WTC11 (cell line): Measurements from ENCODE around the gene SCEL. TPM values are rescaled to one million over a fixed set of nuclear protein-coding genes. Genes with fewer than 3 reads are reported as not detected.

Experiments
- ATAC-seq: fragments of 200-7000 bp; cut with Tn5 transposase; 2 replicates; pipeline ENCODE4 v1.10.0; 2021; ENCODE audit warnings: mild to moderate bottlenecking, moderate library complexity
- CTCF ChIA-PET: fragments of 300-600 bp; sonication (Branson Sonifier 250); formaldehyde crosslinking; loops from one replicate; lab custom pipeline; 2021; ENCODE audit warnings: antibody characterized with exemption; lab: Charles Lee
- POLR2A ChIA-PET: fragments of 350-600 bp; sonication (Branson Sonifier 250); formaldehyde crosslinking; loops from one replicate; lab custom pipeline; 2021; ENCODE audit warnings: antibody characterized with exemption; lab: Charles Lee
- DNase-seq: peaks from one replicate; pipeline ENCODE4 v3.0.0; 2021; ENCODE audit warnings: low spot score
- H3K27ac Mint-ChIP-seq: 2 replicates; pipeline ENCODE4 v1.8.0; 2021; ENCODE audit warnings: mixed read lengths
- H3K27me3 Mint-ChIP-seq: 2 replicates; pipeline ENCODE4 v1.8.0; 2021; ENCODE audit warnings: low read depth, mild to moderate bottlenecking, moderate library complexity, mixed read lengths
- H3K36me3 Mint-ChIP-seq: 2 replicates; pipeline ENCODE4 v1.8.0; 2021; ENCODE audit warnings: mixed read lengths
- H3K4me1 Mint-ChIP-seq: 2 replicates; pipeline ENCODE4 v1.8.0; 2022; ENCODE audit warnings: mixed read lengths
- H3K4me3 Mint-ChIP-seq: 2 replicates; pipeline ENCODE4 v1.8.0; 2021; ENCODE audit warnings: mild to moderate bottlenecking, moderate library complexity, mixed read lengths
- H3K9me3 Mint-ChIP-seq: 2 replicates; pipeline ENCODE4 v1.8.0; 2021; ENCODE audit warnings: mixed read lengths
- CREB1 ChIP-seq: sonication (generic); formaldehyde crosslinking; IDR thresholded peaks from 2 replicates; pipeline ENCODE4 v1.8.0; 2023; ENCODE audit warnings: mild to moderate bottlenecking, missing genetic modification reagents
- FOXJ3 ChIP-seq: sonication (generic); formaldehyde crosslinking; IDR thresholded peaks from 2 replicates; pipeline ENCODE4 v1.9.0; 2021; ENCODE audit warnings: missing genetic modification reagents, mild to moderate bottlenecking, borderline replicate concordance
- GABPB1 ChIP-seq: sonication (generic); formaldehyde crosslinking; IDR thresholded peaks from 2 replicates; pipeline ENCODE4 v1.8.1; 2023; ENCODE audit warnings: mild to moderate bottlenecking, missing genetic modification reagents
- GTF2I ChIP-seq: fragments of 250-450 bp; sonication (Bioruptor Pico); conservative IDR thresholded peaks from 2 replicates; pipeline ENCODE4 v1.4.0; 2021; ENCODE audit warnings: mild to moderate bottlenecking
- JAZF1 ChIP-seq: fragments of 250-450 bp; sonication (Bioruptor Pico); IDR thresholded peaks from 2 replicates; pipeline ENCODE4 v1.9.0; 2021; ENCODE audit warnings: moderate library complexity, mild to moderate bottlenecking, inconsistent platforms
- MYBL2 ChIP-seq: sonication (generic); formaldehyde crosslinking; IDR thresholded peaks from 2 replicates; pipeline ENCODE4 v1.8.1; 2023; ENCODE audit warnings: mild to moderate bottlenecking, moderate library complexity, missing genetic modification reagents
- NFE2L1 ChIP-seq: sonication (generic); formaldehyde crosslinking; IDR thresholded peaks from 2 replicates; pipeline ENCODE4 v1.8.1; 2023; ENCODE audit warnings: missing genetic modification reagents
- SMAD3 ChIP-seq: sonication (generic); formaldehyde crosslinking; IDR thresholded peaks from 2 replicates; pipeline ENCODE4 v1.8.0; 2022; ENCODE audit warnings: missing genetic modification reagents, mild to moderate bottlenecking, borderline replicate concordance
- SMAD4 ChIP-seq: sonication (generic); formaldehyde crosslinking; IDR thresholded peaks from 2 replicates; pipeline ENCODE4 v1.8.0; 2022; ENCODE audit warnings: mild to moderate bottlenecking, missing genetic modification reagents
- TEAD1 ChIP-seq: sonication (generic); formaldehyde crosslinking; IDR thresholded peaks from 2 replicates; pipeline ENCODE4 v1.8.0; 2022; ENCODE audit warnings: mild to moderate bottlenecking, missing genetic modification reagents
- total RNA-seq: library from RNA; stranded (reverse); gene quantifications from 3 replicates; pipeline ENCODE4 v1.2.3, GENCODE V29; 2021
- TF ChIP-seq, protein P1 (sequence below): sonication (generic); formaldehyde crosslinking; IDR thresholded peaks from 2 replicates; pipeline ENCODE4 v1.8.1; 2022; ENCODE audit warnings: low read depth, mild to moderate bottlenecking, moderate library complexity, missing genetic modification reagents, borderline replicate concordance
- TF ChIP-seq, protein P2 (sequence below): fragments of 250-450 bp; sonication (Bioruptor Pico); IDR thresholded peaks from 2 replicates; pipeline ENCODE4 v1.9.0; 2021; ENCODE audit warnings: moderate library complexity, mild to moderate bottlenecking, inconsistent platforms, borderline replicate concordance
- TF ChIP-seq, protein P3 (sequence below): fragments of 200-600 bp; IDR thresholded peaks from 2 replicates; pipeline ENCODE4 v1.8.0; 2022; ENCODE audit warnings: antibody characterized with exemption
- TF ChIP-seq, protein P4 (sequence below): sonication (generic); formaldehyde crosslinking; IDR thresholded peaks from 2 replicates; pipeline ENCODE4 v1.8.0; 2022; ENCODE audit warnings: mild to moderate bottlenecking, missing genetic modification reagents
- TF ChIP-seq, protein P5 (sequence below): sonication (generic); formaldehyde crosslinking; conservative IDR thresholded peaks from 2 replicates; pipeline ENCODE4 v1.8.1; 2022; ENCODE audit warnings: mild to moderate bottlenecking, missing genetic modification reagents
- TF ChIP-seq, protein P6 (sequence below): sonication (generic); formaldehyde crosslinking; IDR thresholded peaks from 2 replicates; pipeline ENCODE4 v1.8.1; 2022; ENCODE audit warnings: mild to moderate bottlenecking, moderate library complexity, missing genetic modification reagents
- TF ChIP-seq, protein P7 (sequence below): sonication (generic); formaldehyde crosslinking; IDR thresholded peaks from 2 replicates; pipeline ENCODE4 v1.8.1; 2023; ENCODE audit warnings: mild to moderate bottlenecking, missing genetic modification reagents
- TF ChIP-seq, protein P8 (sequence below): sonication (generic); formaldehyde crosslinking; IDR thresholded peaks from 2 replicates; pipeline ENCODE4 v1.8.0; 2023; ENCODE audit warnings: mild to moderate bottlenecking, missing genetic modification reagents

SCEL gene
- total RNA-seq, 1 experiment from 2014 or later: not detected

DNA sequence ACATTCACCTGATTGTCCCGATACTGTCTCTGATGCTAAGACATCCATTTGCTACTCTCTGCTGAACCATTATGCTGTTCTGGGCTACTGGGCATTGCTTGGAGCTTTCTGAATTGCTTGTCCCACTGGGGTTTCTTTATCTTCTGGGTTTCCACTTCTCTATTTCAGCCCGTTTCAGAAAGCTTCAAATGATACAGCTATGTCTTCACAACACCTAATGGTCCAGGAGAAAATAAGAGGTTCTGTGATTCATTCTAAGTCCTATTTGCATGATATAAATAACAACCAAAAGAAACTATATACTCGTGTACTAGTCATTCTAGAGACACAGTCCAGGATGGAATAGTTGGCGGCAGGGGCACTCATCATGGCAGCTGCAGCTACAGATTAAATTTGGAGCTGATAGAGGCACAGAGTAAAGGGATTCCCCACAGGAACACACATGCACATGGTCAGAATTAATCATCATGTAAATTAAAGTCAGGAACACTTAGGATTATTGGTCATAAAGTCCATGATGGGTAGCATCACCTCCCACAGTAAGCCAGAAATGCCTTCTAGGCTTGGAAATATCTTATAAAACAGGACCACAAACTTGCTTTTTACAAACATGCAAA, 33.3 kb upstream of the SCEL start (continued):
- TF ChIP-seq, protein P1, sequence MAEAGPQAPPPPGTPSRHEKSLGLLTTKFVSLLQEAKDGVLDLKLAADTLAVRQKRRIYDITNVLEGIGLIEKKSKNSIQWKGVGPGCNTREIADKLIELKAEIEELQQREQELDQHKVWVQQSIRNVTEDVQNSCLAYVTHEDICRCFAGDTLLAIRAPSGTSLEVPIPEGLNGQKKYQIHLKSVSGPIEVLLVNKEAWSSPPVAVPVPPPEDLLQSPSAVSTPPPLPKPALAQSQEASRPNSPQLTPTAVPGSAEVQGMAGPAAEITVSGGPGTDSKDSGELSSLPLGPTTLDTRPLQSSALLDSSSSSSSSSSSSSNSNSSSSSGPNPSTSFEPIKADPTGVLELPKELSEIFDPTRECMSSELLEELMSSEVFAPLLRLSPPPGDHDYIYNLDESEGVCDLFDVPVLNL (CRISPR knock-in tag): no peak
- TF ChIP-seq, protein P2, sequence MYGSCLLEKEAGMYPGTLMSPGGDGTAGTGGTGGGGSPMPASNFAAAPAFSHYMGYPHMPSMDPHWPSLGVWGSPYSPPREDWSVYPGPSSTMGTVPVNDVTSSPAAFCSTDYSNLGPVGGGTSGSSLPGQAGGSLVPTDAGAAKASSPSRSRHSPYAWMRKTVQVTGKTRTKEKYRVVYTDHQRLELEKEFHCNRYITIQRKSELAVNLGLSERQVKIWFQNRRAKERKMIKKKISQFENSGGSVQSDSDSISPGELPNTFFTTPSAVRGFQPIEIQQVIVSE (CRISPR knock-in tag): no peak
- no peak for TF ChIP-seq FOXJ3 (CRISPR knock-in tag)
- TF ChIP-seq, protein P3, sequence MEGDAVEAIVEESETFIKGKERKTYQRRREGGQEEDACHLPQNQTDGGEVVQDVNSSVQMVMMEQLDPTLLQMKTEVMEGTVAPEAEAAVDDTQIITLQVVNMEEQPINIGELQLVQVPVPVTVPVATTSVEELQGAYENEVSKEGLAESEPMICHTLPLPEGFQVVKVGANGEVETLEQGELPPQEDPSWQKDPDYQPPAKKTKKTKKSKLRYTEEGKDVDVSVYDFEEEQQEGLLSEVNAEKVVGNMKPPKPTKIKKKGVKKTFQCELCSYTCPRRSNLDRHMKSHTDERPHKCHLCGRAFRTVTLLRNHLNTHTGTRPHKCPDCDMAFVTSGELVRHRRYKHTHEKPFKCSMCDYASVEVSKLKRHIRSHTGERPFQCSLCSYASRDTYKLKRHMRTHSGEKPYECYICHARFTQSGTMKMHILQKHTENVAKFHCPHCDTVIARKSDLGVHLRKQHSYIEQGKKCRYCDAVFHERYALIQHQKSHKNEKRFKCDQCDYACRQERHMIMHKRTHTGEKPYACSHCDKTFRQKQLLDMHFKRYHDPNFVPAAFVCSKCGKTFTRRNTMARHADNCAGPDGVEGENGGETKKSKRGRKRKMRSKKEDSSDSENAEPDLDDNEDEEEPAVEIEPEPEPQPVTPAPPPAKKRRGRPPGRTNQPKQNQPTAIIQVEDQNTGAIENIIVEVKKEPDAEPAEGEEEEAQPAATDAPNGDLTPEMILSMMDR: no peak
- TF ChIP-seq GTF2I (CRISPR knock-in tag): no peak
- TF ChIP-seq, protein P4, sequence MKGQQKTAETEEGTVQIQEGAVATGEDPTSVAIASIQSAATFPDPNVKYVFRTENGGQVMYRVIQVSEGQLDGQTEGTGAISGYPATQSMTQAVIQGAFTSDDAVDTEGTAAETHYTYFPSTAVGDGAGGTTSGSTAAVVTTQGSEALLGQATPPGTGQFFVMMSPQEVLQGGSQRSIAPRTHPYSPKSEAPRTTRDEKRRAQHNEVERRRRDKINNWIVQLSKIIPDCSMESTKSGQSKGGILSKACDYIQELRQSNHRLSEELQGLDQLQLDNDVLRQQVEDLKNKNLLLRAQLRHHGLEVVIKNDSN (CRISPR knock-in tag): no peak
- TF ChIP-seq MYBL2 (CRISPR knock-in tag): no peak

DNA sequence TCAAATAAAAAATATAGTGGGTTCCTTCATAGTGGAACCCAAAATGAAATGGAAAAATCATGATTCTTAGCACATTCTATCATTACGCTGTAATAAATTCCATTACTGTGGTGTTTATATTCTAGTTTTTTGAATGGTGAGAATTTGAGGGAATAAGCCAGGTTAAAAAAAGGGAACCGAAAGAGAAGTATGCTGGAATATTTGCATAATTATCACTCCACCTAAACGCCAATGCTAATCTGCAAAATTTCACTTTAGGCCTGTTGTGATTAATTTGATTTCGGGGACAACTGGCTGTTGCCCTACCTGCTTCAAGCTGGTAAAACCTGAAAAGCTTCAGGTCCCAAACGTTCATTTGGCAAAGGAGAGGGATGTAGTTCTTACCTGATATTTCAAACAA, 32.1 kb upstream of the SCEL start:
- no peak overlapping the region for H3K27ac Mint-ChIP-seq
- no peaks in the 10 kb centered on the region for H3K4me1 Mint-ChIP-seq
- POLR2A ChIA-PET: no interaction called here
- no peaks in the 10 kb centered on the region; the same call in 1 of the 2 replicates for H3K27me3 Mint-ChIP-seq
- H3K9me3 Mint-ChIP-seq: no peaks in the 10 kb centered on the region
- TF ChIP-seq JAZF1 (CRISPR knock-in tag) (no peak), SMAD4 (CRISPR knock-in tag) (no peak), TEAD1 (CRISPR knock-in tag) (no peak)
- TF ChIP-seq, protein P5, sequence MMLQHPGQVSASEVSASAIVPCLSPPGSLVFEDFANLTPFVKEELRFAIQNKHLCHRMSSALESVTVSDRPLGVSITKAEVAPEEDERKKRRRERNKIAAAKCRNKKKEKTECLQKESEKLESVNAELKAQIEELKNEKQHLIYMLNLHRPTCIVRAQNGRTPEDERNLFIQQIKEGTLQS: no peak
- TF ChIP-seq, protein P6, sequence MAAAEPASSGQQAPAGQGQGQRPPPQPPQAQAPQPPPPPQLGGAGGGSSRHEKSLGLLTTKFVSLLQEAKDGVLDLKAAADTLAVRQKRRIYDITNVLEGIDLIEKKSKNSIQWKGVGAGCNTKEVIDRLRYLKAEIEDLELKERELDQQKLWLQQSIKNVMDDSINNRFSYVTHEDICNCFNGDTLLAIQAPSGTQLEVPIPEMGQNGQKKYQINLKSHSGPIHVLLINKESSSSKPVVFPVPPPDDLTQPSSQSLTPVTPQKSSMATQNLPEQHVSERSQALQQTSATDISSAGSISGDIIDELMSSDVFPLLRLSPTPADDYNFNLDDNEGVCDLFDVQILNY (CRISPR knock-in tag): no peak
- TF ChIP-seq, all 79 proteins: peak for 0
- DNase-seq: no peak
- Mint-ChIP-seq H3K4me3 (no peak overlapping the region), H3K36me3 (no peaks in the 10 kb centered on the region)
- no peak for ATAC-seq
- CTCF ChIA-PET: no interaction called here

DNA sequence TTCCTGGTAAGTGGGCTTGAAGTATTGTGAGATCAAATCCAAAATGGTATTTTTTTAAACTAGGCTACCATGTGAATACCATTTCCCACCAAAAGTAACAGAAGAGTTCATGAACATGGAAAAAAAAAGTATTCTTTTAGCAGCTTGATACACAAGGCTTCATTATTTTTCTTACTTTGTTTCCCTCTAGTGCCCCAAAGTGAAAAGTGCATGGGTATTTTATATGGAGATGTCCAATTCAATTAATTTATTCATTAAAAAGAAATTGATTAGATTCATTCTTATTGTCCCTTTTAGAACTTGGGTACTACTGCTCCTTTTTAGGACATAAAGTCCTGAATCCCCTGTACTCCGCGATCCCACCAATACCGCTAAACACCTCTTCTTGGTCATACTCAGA, 28.6 kb upstream of the SCEL start:
- no peak for ATAC-seq
- ChIA-PET CTCF (interaction anchor here (1.1 to 1.5 kb wide), 2 partner anchors 14 to 17 kb away, joined by 3 read pairs; no protein-coding TSS in a partner anchor), POLR2A (no interaction called here)
- Mint-ChIP-seq H3K9me3 (no peaks in the 10 kb centered on the region), H3K4me3 (no peak overlapping the region), H3K27ac (no peak overlapping the region), H3K27me3 (no peaks in the 10 kb centered on the region), H3K36me3 (no peaks in the 10 kb centered on the region), H3K4me1 (no peaks in the 10 kb centered on the region)
- no peak for DNase-seq
- TF ChIP-seq GABPB1 (CRISPR knock-in tag): no peak
- no peak for TF ChIP-seq NFE2L1 (CRISPR knock-in tag)
- TF ChIP-seq, protein P7, sequence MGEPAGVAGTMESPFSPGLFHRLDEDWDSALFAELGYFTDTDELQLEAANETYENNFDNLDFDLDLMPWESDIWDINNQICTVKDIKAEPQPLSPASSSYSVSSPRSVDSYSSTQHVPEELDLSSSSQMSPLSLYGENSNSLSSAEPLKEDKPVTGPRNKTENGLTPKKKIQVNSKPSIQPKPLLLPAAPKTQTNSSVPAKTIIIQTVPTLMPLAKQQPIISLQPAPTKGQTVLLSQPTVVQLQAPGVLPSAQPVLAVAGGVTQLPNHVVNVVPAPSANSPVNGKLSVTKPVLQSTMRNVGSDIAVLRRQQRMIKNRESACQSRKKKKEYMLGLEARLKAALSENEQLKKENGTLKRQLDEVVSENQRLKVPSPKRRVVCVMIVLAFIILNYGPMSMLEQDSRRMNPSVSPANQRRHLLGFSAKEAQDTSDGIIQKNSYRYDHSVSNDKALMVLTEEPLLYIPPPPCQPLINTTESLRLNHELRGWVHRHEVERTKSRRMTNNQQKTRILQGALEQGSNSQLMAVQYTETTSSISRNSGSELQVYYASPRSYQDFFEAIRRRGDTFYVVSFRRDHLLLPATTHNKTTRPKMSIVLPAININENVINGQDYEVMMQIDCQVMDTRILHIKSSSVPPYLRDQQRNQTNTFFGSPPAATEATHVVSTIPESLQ (CRISPR knock-in tag): no peak
- no peak for TF ChIP-seq SMAD3 (CRISPR knock-in tag)
- TF ChIP-seq, protein P8, sequence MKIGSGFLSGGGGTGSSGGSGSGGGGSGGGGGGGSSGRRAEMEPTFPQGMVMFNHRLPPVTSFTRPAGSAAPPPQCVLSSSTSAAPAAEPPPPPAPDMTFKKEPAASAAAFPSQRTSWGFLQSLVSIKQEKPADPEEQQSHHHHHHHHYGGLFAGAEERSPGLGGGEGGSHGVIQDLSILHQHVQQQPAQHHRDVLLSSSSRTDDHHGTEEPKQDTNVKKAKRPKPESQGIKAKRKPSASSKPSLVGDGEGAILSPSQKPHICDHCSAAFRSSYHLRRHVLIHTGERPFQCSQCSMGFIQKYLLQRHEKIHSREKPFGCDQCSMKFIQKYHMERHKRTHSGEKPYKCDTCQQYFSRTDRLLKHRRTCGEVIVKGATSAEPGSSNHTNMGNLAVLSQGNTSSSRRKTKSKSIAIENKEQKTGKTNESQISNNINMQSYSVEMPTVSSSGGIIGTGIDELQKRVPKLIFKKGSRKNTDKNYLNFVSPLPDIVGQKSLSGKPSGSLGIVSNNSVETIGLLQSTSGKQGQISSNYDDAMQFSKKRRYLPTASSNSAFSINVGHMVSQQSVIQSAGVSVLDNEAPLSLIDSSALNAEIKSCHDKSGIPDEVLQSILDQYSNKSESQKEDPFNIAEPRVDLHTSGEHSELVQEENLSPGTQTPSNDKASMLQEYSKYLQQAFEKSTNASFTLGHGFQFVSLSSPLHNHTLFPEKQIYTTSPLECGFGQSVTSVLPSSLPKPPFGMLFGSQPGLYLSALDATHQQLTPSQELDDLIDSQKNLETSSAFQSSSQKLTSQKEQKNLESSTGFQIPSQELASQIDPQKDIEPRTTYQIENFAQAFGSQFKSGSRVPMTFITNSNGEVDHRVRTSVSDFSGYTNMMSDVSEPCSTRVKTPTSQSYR: no peak
- TF ChIP-seq CREB1 (CRISPR knock-in tag): no peak
